EH (cell line): ENCODE data around the gene ADCK2.
"Not testable (repeated sequence)": the region's sequence is repeated elsewhere in the genome, so short reads cannot be mapped to it uniquely, and the experiment has no call there.

Experiments used
- DNase-seq: peaks from one replicate; pipeline ENCODE4 v3.0.0-alpha.2; 2015; ENCODE audit warnings: low read depth

Gene ADCK2, protein sequence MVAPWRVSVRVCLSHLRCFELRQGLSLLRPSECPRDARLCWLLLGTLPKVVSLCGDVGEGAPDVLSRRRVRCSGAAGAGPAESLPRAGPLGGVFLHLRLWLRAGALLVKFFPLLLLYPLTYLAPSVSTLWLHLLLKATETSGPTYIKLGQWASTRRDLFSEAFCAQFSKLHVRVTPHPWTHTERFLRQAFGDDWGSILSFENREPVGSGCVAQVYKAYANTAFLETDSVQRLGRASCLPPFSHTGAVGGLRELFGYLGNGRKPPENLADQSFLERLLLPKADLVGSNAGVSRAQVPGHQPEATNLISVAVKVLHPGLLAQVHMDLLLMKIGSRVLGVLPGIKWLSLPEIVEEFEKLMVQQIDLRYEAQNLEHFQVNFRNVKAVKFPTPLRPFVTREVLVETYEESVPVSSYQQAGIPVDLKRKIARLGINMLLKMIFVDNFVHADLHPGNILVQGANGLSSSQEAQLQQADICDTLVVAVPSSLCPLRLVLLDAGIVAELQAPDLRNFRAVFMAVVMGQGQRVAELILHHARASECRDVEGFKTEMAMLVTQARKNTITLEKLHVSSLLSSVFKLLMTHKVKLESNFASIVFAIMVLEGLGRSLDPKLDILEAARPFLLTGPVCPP

GRCh38 chr7:140672382-140673062 is at the start of gene ADCK2:
Gene ADCK2 (plus strand): TSS chr7:140672945. CDS start chr7:140673331, 386 bp downstream.
- DNase-seq = peak; percentile 43

- DNase-seq = peak; percentile 80
Observed at GRCh38 chr7:140623980-140624379, 48.8 kb upstream of the ADCK2 start.

DNA sequence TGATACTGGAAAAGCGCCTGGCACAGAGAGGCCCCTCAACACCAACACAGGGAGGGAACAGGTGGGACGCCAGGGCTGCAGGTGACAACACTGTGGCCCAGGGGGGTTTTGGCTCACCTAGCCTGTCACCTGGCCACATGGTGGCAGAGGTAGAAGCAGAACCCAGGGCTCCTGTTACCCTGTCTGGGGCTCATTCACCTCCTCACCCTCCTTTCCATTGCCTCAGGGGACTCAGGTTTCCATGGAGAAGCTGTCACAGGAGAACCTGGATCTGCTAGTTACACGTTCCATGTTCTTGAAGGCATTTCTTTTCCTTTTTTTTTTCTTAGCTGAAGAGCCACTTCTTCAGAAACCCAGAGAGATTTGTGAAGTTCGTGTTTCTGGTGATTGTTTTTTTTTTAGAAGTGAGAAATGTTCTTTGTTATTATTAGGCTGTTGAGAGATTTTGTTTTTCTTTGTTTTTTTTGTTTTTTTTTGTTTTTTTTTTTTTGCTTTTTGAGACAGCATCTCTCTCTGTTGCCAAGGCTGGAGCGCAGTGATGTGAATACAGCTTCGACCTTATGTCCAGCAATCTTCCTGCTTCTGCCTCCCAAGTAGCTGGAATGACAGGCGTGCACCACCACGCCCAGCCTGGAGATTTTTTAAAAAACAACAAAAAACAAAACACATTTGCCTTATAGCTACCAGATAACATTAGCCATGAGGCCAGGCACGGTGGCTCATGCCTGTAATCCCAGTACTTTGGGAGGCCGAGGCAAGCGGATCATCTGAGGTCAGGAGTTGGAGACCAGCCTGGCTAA is 48.2 kb upstream of the ADCK2 start:
- DNase-seq = no peak

- not testable (repeated sequence) for DNase-seq
Observed at GRCh38 chr7:140625192-140625558, 47.6 kb upstream of the ADCK2 start.

- DNase-seq = peak; percentile 99
Observed at GRCh38 chr7:140625908-140626868, 46.6 kb upstream of the ADCK2 start.

- no peak for DNase-seq
Observed at GRCh38 chr7:140631021-140631420, 41.7 kb upstream of the ADCK2 start.

- DNase-seq = no peak
Observed at GRCh38 chr7:140631602-140632001, 41.1 kb upstream of the ADCK2 start.

- no peak for DNase-seq
Observed at GRCh38 chr7:140635345-140635744, 37.4 kb upstream of the ADCK2 start.

DNA sequence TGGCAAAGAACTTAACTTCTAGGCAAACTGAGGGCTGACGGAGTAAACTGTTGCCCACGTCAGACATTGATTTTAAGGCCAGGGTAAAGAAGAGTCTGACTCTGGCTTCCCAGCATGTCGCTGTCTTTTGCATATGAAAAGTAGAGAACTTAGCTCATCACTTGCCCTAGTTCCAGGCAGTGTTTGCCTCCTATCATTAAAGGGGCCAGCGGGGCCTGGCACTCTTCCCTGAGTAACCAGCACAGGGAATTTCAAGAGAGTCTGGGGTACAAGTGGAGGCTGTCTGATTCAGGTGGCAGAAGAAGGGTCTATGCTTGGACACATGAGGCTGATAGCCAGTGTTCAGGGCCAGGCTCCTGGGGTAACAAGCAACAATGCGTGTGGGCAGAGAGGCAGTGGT is 36.9 kb upstream of the ADCK2 start:
- DNase-seq = no peak

- DNase-seq = no peak
Observed at GRCh38 chr7:140637400-140637799, 35.3 kb upstream of the ADCK2 start.

GRCh38 chr7:140638173-140638791 is 34.5 kb upstream of the ADCK2 start:
- DNase-seq = peak; percentile 62

DNA sequence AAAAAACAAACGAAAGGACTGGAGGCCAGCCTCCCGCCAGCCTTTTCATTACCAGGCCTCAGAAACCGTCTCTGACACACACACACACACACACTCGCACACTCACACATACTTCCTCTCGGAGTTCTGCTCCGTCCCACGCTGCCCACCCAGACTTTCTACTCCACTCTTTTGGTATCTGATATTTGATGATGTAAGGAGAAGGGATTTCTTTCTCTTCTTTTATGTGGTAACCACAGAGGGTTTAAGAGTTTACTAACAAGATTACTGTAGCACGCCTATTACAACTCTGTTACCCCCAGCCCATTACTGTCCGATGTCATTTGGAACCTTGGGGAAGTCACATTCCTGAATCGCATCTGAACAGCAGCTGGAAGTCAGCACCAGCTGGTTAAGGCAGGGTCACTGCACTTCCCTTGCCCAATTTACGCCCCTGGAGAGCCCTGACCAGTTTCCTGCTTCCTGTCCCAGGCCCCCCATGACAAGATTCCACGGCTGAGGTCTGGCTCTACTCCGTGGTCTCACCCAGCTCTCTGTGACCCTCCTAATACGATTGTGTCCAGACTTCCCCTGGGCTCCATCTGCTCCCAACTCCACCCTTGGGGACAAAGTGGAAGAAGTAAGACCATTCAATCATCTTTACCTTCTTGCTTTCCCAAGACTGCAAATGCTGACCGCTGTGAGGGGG is 33.2 kb upstream of the ADCK2 start:
- DNase-seq = peak; percentile 76

DNA sequence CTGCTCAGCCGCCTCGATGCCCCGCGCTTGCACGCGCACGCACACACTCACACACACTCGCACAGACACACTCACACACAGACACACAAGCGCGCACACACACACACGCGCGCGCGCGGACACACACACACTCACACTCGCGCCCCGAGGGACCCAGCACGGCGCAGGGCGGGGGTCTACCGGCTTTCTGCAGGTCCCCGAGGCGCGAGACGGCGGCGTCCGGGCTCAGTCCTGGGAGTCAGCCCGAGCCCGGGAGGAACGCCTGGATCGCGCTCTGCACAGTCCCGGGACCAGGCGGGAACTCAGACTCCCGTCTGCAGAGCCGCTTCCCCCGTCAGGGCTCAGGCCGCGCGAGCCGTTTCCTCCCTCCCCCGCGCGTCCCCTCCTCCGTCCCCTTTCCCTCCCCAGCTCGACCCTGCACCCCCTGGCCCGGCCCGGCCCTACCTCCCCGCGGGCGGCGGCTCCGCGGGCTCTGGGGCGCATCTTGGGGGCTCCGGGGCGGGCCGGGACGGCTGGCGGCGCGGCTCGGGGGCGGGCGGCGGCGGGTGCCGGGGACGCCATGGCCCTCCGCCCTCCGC is 32.6 kb upstream of the ADCK2 start:
- DNase-seq = peak; percentile 64

DNA sequence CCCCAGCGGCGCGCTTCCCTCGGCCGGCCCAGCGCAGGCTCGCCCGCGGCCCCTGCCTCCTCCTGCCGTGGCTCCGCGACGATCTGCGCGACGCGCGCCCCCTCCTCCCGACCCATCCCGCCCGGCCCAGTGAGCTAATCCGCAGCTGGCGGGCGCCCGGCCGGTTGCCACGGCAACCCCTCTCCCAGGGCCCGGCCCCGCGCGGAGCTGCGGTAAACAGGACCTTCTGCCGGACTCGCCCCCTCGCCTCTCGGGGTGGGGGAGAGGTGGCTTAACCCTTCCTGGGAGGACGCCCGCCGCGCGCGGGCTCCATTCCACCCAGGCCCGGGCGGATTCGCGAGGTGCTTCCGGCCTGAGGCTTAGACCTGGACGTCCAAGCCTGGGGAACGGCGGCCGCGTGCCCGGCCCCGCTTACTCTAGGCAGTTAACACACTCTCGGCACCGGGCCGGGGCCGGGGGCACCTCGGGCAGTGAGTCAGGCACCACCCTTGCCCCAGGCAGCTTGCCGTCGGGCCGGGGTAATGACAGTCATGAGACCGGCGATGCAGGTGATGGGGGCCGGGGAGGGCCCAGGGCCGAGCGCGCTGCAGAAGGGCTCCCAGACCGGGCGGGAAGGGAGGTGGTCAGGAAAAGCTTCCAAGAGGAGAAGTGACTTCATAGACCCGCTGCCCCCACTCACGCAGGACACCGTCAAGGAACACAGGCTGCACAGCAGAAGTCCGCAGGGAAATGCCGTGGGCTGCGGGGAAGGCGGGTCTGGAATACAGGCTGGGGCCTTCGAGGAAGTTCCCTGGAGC is 31.8 kb upstream of the ADCK2 start, which contains the start of gene DENND2A:
Gene DENND2A, minus strand, starts transcription at position 87 of the 797 bp plus-strand sequence. CDS start 38,416 bp downstream, outside the sequence.
- peak; percentile 64 for DNase-seq

- DNase-seq = no peak
Observed at GRCh38 chr7:140641524-140642195, 31.1 kb upstream of the ADCK2 start.

GRCh38 chr7:140643416-140643815 is 29.3 kb upstream of the ADCK2 start:
- DNase-seq = no peak

- DNase-seq = not testable (repeated sequence)
Observed at GRCh38 chr7:140644761-140645160, 28.0 kb upstream of the ADCK2 start.
